8988T (cell line): Measurements from ENCODE around the gene AMBRA1.
"Not testable (repeated sequence)": the region's sequence is repeated elsewhere in the genome, so short reads cannot be mapped to it uniquely, and the experiment has no call there.

Source experiments
- DNase-seq: peaks from one replicate; pipeline ENCODE4 v3.0.0; 2011

The AMBRA1 gene

GRCh38 chr11:46616551-46617133, 22.8 kb upstream of the AMBRA1 start:
- no peak for DNase-seq

- no peak for DNase-seq
These were observed 21.9 kb upstream of the AMBRA1 start for GRCh38 chr11:46615756-46616155.

- no peak for DNase-seq
These were observed 18.5 kb upstream of the AMBRA1 start for GRCh38 chr11:46612326-46612725.

- DNase-seq: no peak
These were observed 17.9 kb upstream of the AMBRA1 start for GRCh38 chr11:46611526-46612304.

GRCh38 chr11:46609386-46609785, 15.6 kb upstream of the AMBRA1 start:
- DNase-seq: no peak

GRCh38 chr11:46607516-46607915, 13.7 kb upstream of the AMBRA1 start:
- no peak for DNase-seq

- no peak for DNase-seq
These were observed 11.0 kb upstream of the AMBRA1 start for GRCh38 chr11:46604796-46605195.

- DNase-seq: no peak
These were observed 10.0 kb upstream of the AMBRA1 start for GRCh38 chr11:46603704-46604308.

- no peak for DNase-seq
These were observed 7.3 kb upstream of the AMBRA1 start for GRCh38 chr11:46601129-46601528.

GRCh38 chr11:46600194-46600960, 6.6 kb upstream of the AMBRA1 start:
- DNase-seq: no peak

- no peak for DNase-seq
These were observed 5.7 kb upstream of the AMBRA1 start for GRCh38 chr11:46599340-46600193.

- no peak for DNase-seq
These were observed 3.9 kb upstream of the AMBRA1 start for GRCh38 chr11:46597609-46598219.

- no peak for DNase-seq
These were observed 3.3 kb upstream of the AMBRA1 start for GRCh38 chr11:46597155-46597554.

GRCh38 chr11:46594785-46595184, 962 bp upstream of the AMBRA1 start:
- no peak for DNase-seq

GRCh38 chr11:46594374-46594700, 514 bp upstream of the AMBRA1 start:
- DNase-seq: no peak

GRCh38 chr11:46590740-46591605, 2.9 kb downstream of the AMBRA1 start:
- DNase-seq: no peak

GRCh38 chr11:46588915-46589314, 4.9 kb downstream of the AMBRA1 start:
- DNase-seq: no peak

GRCh38 chr11:46588131-46588530, 5.7 kb downstream of the AMBRA1 start:
- DNase-seq: no peak

GRCh38 chr11:46583513-46583912, 10.3 kb downstream of the AMBRA1 start:
- not testable (repeated sequence) for DNase-seq

GRCh38 chr11:46582588-46582987, 11.2 kb downstream of the AMBRA1 start:
- no peak for DNase-seq

GRCh38 chr11:46577058-46577457, 16.8 kb downstream of the AMBRA1 start:
- DNase-seq: no peak
